ENCODE measurements around the gene PLCL1.

GRCh38 chr2:198116756-198117155 lies 312.4 kb downstream of the PLCL1 start:
- no peak for TF ChIP-seq CTCF (IDR thresholded peaks at IDR 0.05)
- TF ChIP-seq POLR2A (IDR thresholded peaks at IDR 0.05), result no peak
